Gastrocnemius medialis (tissue), 4 donors: Measurements from ENCODE around the gene SLC22A31. TPM values are rescaled to one million over a fixed set of nuclear protein-coding genes. Genes with fewer than 3 reads are reported as not detected.

Source experiments
- ATAC-seq, 2 donors: fragments of 150-250 bp; one replicate each; pipeline ENCODE4 v1.9.1; 2016
- DNase-seq, 2 donors: peaks; one replicate each; pipeline ENCODE4 v3.0.0-alpha.2; 2019
- H3K27ac ChIP-seq, 4 donors: fragments of 200-600 bp; sonication (generic); 1 replicate in 1 of 4; 2 replicates in 3 of 4; pipeline ENCODE4 v1.5.1; 2016 to 2018; ENCODE audit warnings: mild to moderate bottlenecking in 2 of 4, moderate library complexity in 1 of 4
- H3K27me3 ChIP-seq, 3 donors: fragments of 200-600 bp; sonication (generic) in 2 of 3; 1 replicate in 1 of 3; 2 replicates in 2 of 3; pipeline versions ENCODE4 v1.5.1 to v1.6.0; 2016 to 2019; ENCODE audit warnings: mild to moderate bottlenecking in 1 of 3, moderate library complexity in 1 of 3
- H3K36me3 ChIP-seq, 2 donors: fragments of 200-600 bp; sonication (generic) in 1 of 2; one replicate each; pipeline ENCODE4 v1.5.1; 2017 to 2018
- H3K4me1 ChIP-seq, 2 donors: fragments of 200-600 bp; sonication (generic) in 1 of 2; one replicate each; pipeline ENCODE4 v1.5.1; 2016 to 2017; ENCODE audit warnings: mild to moderate bottlenecking in 2 of 2
- H3K4me3 ChIP-seq, 4 donors: fragments of 200-600 bp; sonication (generic) in 3 of 4; 1 replicate in 1 of 4; 2 replicates in 3 of 4; pipeline ENCODE4 v1.5.1; 2016 to 2019; ENCODE audit warnings: mild to moderate bottlenecking in 2 of 4
- H3K9me3 ChIP-seq, 3 donors: fragments of 200-600 bp; sonication (generic) in 2 of 3; 1 replicate in 1 of 3; 2 replicates in 2 of 3; pipeline ENCODE4 v1.5.1; 2016 to 2019
- CTCF ChIP-seq, 5 experiments: fragments of 450-650 bp in 3 of 5; fragments of 200-600 bp in 2 of 5; sonication (generic) in 2 of 5; IDR thresholded peaks in 4 of 5; conservative IDR thresholded peaks in 1 of 5; 1 replicate in 4 of 5; 2 replicates in 1 of 5; pipeline ENCODE4 v1.5.1; 2016 to 2019; ENCODE audit warnings: antibody characterized with exemption in 5 of 5, mild to moderate bottlenecking in 3 of 5, moderate library complexity in 3 of 5
- POLR2A ChIP-seq, 2 donors: fragments of 450-650 bp; IDR thresholded peaks; one replicate each; pipeline ENCODE4 v1.6.1; 2017; ENCODE audit warnings: antibody characterized with exemption in 2 of 2, mild to moderate bottlenecking in 2 of 2, moderate library complexity in 2 of 2
- in situ Hi-C, 4 donors: fragments of 200-750 bp; cut with MboI; loops; one replicate each; pipeline versions ENCODE4 v1.15.0 to v1.8.0; 2017; ENCODE audit warnings: low sequenced_read_pairs in 4 of 4
- intact Hi-C: fragments of 100-400 bp; cut with DNase I; formaldehyde crosslinking; loops from one replicate; pipeline ENCODE4 v1.15.1; 2023; ENCODE audit warnings: low total_unique reads
- total RNA-seq, 4 donors: library from RNA; depleted of rRNA; stranded (reverse); fragments of >200 nt; gene quantifications; one replicate each; pipeline versions ENCODE4 v1.1.0 to v1.2.3, GENCODE V29; 2016

The SLC22A31 gene
- total RNA-seq, 4 donors from 2014 or later = not detected

- TF ChIP-seq POLR2A (IDR thresholded peaks at IDR 0.05) = no peak
- TF ChIP-seq CTCF (IDR thresholded peaks at IDR 0.05 in 4 of 5, conservative IDR thresholded peaks at IDR 0.05 in 1 of 5) = no peak
- Histone ChIP-seq H3K9me3 (no peaks in the 10 kb centered on the region), H3K4me1 (peaks cover 35 to 47% of the 10 kb centered on the region in 2 donors), H3K36me3 (no peaks in the 10 kb centered on the region), H3K4me3 (peak overlapping the region in 2 of 4 donors; percentile 28 to 37), H3K27ac (peak overlapping the region; percentile 91 to 99 (median 96)), H3K27me3 (peaks cover 0 to 1% (median 1%) of the 10 kb centered on the region in 3 donors)
- in situ Hi-C loops (no loop called here), intact Hi-C loops (no loop called here)
- DNase-seq = no peak
- peak in 1 of 2 donors; percentile 21 for ATAC-seq
Measured at GRCh38 chr16:89175280-89176146, 24.8 kb downstream of the SLC22A31 start.

- DNase-seq = no peak
- TF ChIP-seq POLR2A (IDR thresholded peaks at IDR 0.05) = no peak
- no peak for TF ChIP-seq CTCF (IDR thresholded peaks at IDR 0.05 in 4 of 5, conservative IDR thresholded peaks at IDR 0.05 in 1 of 5)
- in situ Hi-C loops = no loop called here
- H3K27me3 ChIP-seq = peaks cover 2 to 4% (median 3%) of the 10 kb centered on the region in 3 donors
- H3K4me3 ChIP-seq = peak overlapping the region in 2 of 4 donors; percentile 28 to 37
- H3K36me3 ChIP-seq = no peaks in the 10 kb centered on the region
- intact Hi-C loops = no loop called here
- H3K9me3 ChIP-seq = no peaks in the 10 kb centered on the region
- peaks cover 35 to 48% of the 10 kb centered on the region in 2 donors for H3K4me1 ChIP-seq
- ATAC-seq = no peak
- H3K27ac ChIP-seq = peak overlapping the region; percentile 91 to 99 (median 96)
Measured at GRCh38 chr16:89174877-89175276, 25.5 kb downstream of the SLC22A31 start.

- ATAC-seq = no peak
- peaks cover 3 to 5% (median 4%) of the 10 kb centered on the region in 3 donors for H3K27me3 ChIP-seq
- H3K36me3 ChIP-seq = no peaks in the 10 kb centered on the region
- DNase-seq = no peak
- in situ Hi-C loops (no loop called here), intact Hi-C loops (no loop called here)
- TF ChIP-seq CTCF (IDR thresholded peaks at IDR 0.05 in 4 of 5, conservative IDR thresholded peaks at IDR 0.05 in 1 of 5) (no peak), POLR2A (IDR thresholded peaks at IDR 0.05) (no peak)
- H3K27ac ChIP-seq = peak overlapping the region; percentile 91 to 99 (median 96)
- no peak overlapping the region for H3K4me3 ChIP-seq
- H3K9me3 ChIP-seq = no peaks in the 10 kb centered on the region
- peaks cover 35 to 48% of the 10 kb centered on the region in 2 donors for H3K4me1 ChIP-seq
Measured at GRCh38 chr16:89174055-89174827, 26.1 kb downstream of the SLC22A31 start.

GRCh38 chr16:89173174-89173921, 27.0 kb downstream of the SLC22A31 start:
- ATAC-seq (no peak), DNase-seq (no peak)
- Histone ChIP-seq H3K9me3 (no peaks in the 10 kb centered on the region), H3K4me3 (peak overlapping the region; percentile 74 to 94 (median 78)), H3K27me3 (peaks cover 3 to 9% (median 4%) of the 10 kb centered on the region in 3 donors), H3K27ac (peak overlapping the region; percentile 91 to 99 (median 96)), H3K36me3 (no peaks in the 10 kb centered on the region), H3K4me1 (peaks cover 35 to 48% of the 10 kb centered on the region in 2 donors)
- no peak for TF ChIP-seq CTCF (IDR thresholded peaks at IDR 0.05 in 4 of 5, conservative IDR thresholded peaks at IDR 0.05 in 1 of 5)
- in situ Hi-C loops = no loop called here
- intact Hi-C loops = no loop called here
